EL (cell line): ENCODE results near the gene SDCBP2.

Experiments used
- DNase-seq: peaks from one replicate; pipeline ENCODE4 v3.0.0-alpha.2; 2016

Gene SDCBP2

GRCh38 chr20:1328680-1329330 is at the start of gene SDCBP2:
SDCBP2 (minus strand) TSS chr20:1329139; CDS start chr20:1320416, 8,723 bp downstream.
- no peak for DNase-seq

- DNase-seq: no peak
These were observed 49.8 kb upstream of the SDCBP2 start for GRCh38 chr20:1378735-1379125.

- peak; percentile 67 for DNase-seq
These were observed 49.2 kb upstream of the SDCBP2 start for GRCh38 chr20:1377984-1378734.

- no peak for DNase-seq
These were observed 48.5 kb upstream of the SDCBP2 start for GRCh38 chr20:1377341-1377871.

GRCh38 chr20:1376408-1377270 is 47.7 kb upstream of the SDCBP2 start:
- no peak for DNase-seq

GRCh38 chr20:1376007-1376406 is 47.1 kb upstream of the SDCBP2 start:
- no peak for DNase-seq

GRCh38 chr20:1375515-1375914 is 46.6 kb upstream of the SDCBP2 start:
- DNase-seq: peak; percentile 66

GRCh38 chr20:1374246-1374645 is 45.3 kb upstream of the SDCBP2 start:
- no peak for DNase-seq

- no peak for DNase-seq
These were observed 44.7 kb upstream of the SDCBP2 start for GRCh38 chr20:1373614-1374013.

- no peak for DNase-seq
These were observed 44.1 kb upstream of the SDCBP2 start for GRCh38 chr20:1373036-1373435.

- DNase-seq: no peak
These were observed 43.0 kb upstream of the SDCBP2 start for GRCh38 chr20:1371830-1372539.

GRCh38 chr20:1371202-1371782 is 42.4 kb upstream of the SDCBP2 start:
- no peak for DNase-seq

- DNase-seq: peak; percentile 40
These were observed 41.7 kb upstream of the SDCBP2 start for GRCh38 chr20:1370548-1371110.

GRCh38 chr20:1369970-1370369 is 41.0 kb upstream of the SDCBP2 start:
- DNase-seq: no peak

GRCh38 chr20:1368448-1369199 is 39.7 kb upstream of the SDCBP2 start:
- DNase-seq: peak; percentile 73

- DNase-seq: no peak
These were observed 38.5 kb upstream of the SDCBP2 start for GRCh38 chr20:1367479-1367878.

GRCh38 chr20:1364106-1364505 is 35.2 kb upstream of the SDCBP2 start:
- no peak for DNase-seq

GRCh38 chr20:1363522-1363921 is 34.6 kb upstream of the SDCBP2 start:
- no peak for DNase-seq

GRCh38 chr20:1362484-1362883 is 33.5 kb upstream of the SDCBP2 start:
- DNase-seq: no peak

GRCh38 chr20:1360094-1360846 is 31.3 kb upstream of the SDCBP2 start:
- no peak for DNase-seq
